Thyroid gland (tissue), 4 donors: ENCODE data around the gene RABGAP1. TPM values are rescaled to one million over a fixed set of nuclear protein-coding genes. Genes with fewer than 3 reads are reported as not detected.

Experiments used
- DNase-seq, 2 donors: peaks; one replicate each; pipeline ENCODE4 v3.0.0-alpha.2; 2019
- H3K27ac ChIP-seq, 3 donors: fragments of 200-600 bp; sonication (generic); 1 replicate in 2 of 3; 2 replicates in 1 of 3; pipeline ENCODE4 v1.5.1; 2016 to 2019; ENCODE audit warnings: mild to moderate bottlenecking in 1 of 3, moderate library complexity in 1 of 3
- H3K27me3 ChIP-seq: fragments of 200-600 bp; sonication (generic); one replicate; pipeline ENCODE4 v1.5.1; 2019
- H3K36me3 ChIP-seq, 2 donors: fragments of 200-600 bp; sonication (generic); one replicate each; pipeline ENCODE4 v1.5.1; 2016 to 2019
- H3K4me1 ChIP-seq, 2 donors: fragments of 200-600 bp; sonication (generic); one replicate each; pipeline ENCODE4 v1.5.1; 2017 to 2019
- H3K4me3 ChIP-seq, 3 donors: fragments of 200-600 bp; sonication (generic); replicated peaks in 1 of 3; 1 replicate in 2 of 3; 2 replicates in 1 of 3; pipeline ENCODE4 v1.5.1; 2016; ENCODE audit warnings: mild to moderate bottlenecking in 1 of 3
- H3K9me3 ChIP-seq: fragments of 200-600 bp; sonication (generic); one replicate; pipeline ENCODE4 v1.5.1; 2017
- POLR2A ChIP-seq, 2 donors: fragments of 450-650 bp; IDR thresholded peaks; one replicate each; pipeline ENCODE4 v1.6.1; 2017; ENCODE audit warnings: antibody characterized with exemption in 2 of 2, mild to moderate bottlenecking in 2 of 2, moderate library complexity in 1 of 2
- WGBS, 2 donors: methylation state at CpG; one replicate each; pipeline ENCODE4 v1.1.5; 2017; 5-methylcytosine and 5-hydroxymethylcytosine counted together
- intact Hi-C: fragments of 100-400 bp; cut with DNase I; formaldehyde crosslinking; loops from one replicate; pipeline ENCODE4 v1.15.1; 2023
- total RNA-seq, 4 donors: library from RNA; depleted of rRNA; stranded (reverse); fragments of >200 nt; gene quantifications; one replicate each; pipeline ENCODE4 v1.2.3, GENCODE V29; 2016
- TF ChIP-seq, protein P1 (sequence below), 6 experiments: fragments of 200-600 bp in 3 of 6; fragments of 450-650 bp in 3 of 6; sonication (generic) in 3 of 6; IDR thresholded peaks; one replicate each; pipeline ENCODE4 v1.5.1; 2016 to 2019; ENCODE audit warnings: antibody characterized with exemption in 6 of 6, mild to moderate bottlenecking in 2 of 6, inconsistent platforms in 1 of 6, moderate library complexity in 1 of 6

Gene RABGAP1
- total RNA-seq, 4 donors from 2014 or later: 90.7 to 144 (median 127) TPM

DNA sequence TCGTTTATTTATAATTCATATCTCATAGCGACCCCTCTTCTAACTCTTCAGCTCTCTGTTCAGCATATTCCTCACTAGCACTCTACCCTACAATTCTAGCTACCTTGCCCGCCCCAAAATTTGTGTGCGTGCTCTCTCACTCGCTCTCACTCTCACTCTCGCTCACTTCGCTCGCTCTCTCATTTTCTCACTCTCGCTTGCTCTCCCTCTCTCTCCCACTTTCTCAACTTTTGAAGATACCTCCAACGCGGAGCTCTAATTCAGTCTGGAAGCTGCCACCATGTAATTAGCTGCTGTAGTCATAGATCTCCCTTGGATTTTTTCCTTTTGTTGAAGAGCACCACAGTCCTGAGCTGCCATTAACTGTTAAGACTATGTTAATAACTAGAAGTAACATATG, 123.1 kb downstream of the RABGAP1 start:
- no peak for DNase-seq
- TF ChIP-seq, protein P1, sequence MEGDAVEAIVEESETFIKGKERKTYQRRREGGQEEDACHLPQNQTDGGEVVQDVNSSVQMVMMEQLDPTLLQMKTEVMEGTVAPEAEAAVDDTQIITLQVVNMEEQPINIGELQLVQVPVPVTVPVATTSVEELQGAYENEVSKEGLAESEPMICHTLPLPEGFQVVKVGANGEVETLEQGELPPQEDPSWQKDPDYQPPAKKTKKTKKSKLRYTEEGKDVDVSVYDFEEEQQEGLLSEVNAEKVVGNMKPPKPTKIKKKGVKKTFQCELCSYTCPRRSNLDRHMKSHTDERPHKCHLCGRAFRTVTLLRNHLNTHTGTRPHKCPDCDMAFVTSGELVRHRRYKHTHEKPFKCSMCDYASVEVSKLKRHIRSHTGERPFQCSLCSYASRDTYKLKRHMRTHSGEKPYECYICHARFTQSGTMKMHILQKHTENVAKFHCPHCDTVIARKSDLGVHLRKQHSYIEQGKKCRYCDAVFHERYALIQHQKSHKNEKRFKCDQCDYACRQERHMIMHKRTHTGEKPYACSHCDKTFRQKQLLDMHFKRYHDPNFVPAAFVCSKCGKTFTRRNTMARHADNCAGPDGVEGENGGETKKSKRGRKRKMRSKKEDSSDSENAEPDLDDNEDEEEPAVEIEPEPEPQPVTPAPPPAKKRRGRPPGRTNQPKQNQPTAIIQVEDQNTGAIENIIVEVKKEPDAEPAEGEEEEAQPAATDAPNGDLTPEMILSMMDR (IDR thresholded peaks at IDR 0.05): no peak
- TF ChIP-seq POLR2A (IDR thresholded peaks at IDR 0.05): no peak
- WGBS, 2 donors: 96 to 97% methylated on average over 11 of the region's 11 CpGs
- H3K36me3 ChIP-seq: peaks cover 12 to 16% of the 10 kb centered on the region in 2 donors
- no peaks in the 10 kb centered on the region for H3K27me3 ChIP-seq
- H3K4me1 ChIP-seq: peaks cover 35 to 43% of the 10 kb centered on the region in 2 donors
- intact Hi-C loops: no loop called here
- H3K4me3 ChIP-seq: no peak overlapping the region
- peak overlapping the region in 2 of 3 donors; percentile 77 to 88 for H3K27ac ChIP-seq
- no peaks in the 10 kb centered on the region for H3K9me3 ChIP-seq

DNA sequence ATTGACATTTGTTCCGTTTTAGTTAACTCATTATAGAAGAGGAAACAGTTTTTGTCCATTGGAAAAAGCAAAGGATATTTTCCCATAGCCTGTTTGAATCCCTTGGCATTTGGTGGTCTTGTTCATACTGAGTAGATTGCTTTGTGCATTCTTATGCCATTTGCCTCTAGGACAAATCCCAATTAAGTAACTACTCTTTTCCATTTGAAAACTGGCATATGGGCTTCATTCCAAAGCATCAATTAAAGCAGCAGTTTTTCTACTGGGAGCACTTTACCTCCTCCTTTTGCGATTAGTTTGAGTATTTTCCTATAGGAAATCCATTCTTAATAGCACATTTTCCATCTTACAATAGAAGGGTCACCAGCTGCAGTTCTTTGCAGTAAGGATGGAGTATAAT, 123.9 kb downstream of the RABGAP1 start:
- Histone ChIP-seq H3K36me3 (peaks cover 12 to 16% of the 10 kb centered on the region in 2 donors), H3K27ac (no peak overlapping the region), H3K9me3 (no peaks in the 10 kb centered on the region), H3K27me3 (no peaks in the 10 kb centered on the region), H3K4me3 (no peak overlapping the region), H3K4me1 (peaks cover 28 to 35% of the 10 kb centered on the region in 2 donors)
- DNase-seq: no peak
- intact Hi-C loops: no loop called here
- TF ChIP-seq, protein P1 (IDR thresholded peaks at IDR 0.05): no peak
- TF ChIP-seq POLR2A (IDR thresholded peaks at IDR 0.05): no peak
- WGBS, 2 donors: 78 to 83% methylated on average over 2 of the region's 2 CpGs

DNA sequence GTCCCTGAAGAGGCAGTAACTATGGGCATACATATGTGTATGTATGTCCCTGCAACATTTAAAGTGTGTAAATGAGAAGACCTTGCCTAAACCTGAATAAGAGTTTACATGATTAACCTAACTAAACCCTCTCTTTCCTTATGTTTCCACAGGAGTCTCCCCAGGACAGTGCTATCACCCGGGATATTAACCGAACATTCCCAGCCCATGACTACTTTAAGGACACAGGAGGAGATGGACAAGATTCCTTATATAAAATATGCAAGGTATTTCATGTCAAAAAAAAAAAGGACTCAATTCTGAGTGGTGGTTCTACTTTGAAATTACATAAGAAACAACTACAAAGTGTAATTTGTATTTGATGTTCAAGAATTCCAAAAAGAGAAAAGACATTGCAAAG, 124.4 kb downstream of the RABGAP1 start:
- intact Hi-C loops: no loop called here
- Histone ChIP-seq H3K4me3 (no peak overlapping the region), H3K9me3 (no peaks in the 10 kb centered on the region), H3K4me1 (peaks cover 23 to 30% of the 10 kb centered on the region in 2 donors), H3K36me3 (peaks cover 12 to 16% of the 10 kb centered on the region in 2 donors), H3K27me3 (no peaks in the 10 kb centered on the region), H3K27ac (no peak overlapping the region)
- 94 to 99% methylated on average over 2 of the region's 2 CpGs for WGBS, 2 donors
- TF ChIP-seq, protein P1 (IDR thresholded peaks at IDR 0.05): no peak
- TF ChIP-seq POLR2A (IDR thresholded peaks at IDR 0.05): no peak
- no peak for DNase-seq

DNA sequence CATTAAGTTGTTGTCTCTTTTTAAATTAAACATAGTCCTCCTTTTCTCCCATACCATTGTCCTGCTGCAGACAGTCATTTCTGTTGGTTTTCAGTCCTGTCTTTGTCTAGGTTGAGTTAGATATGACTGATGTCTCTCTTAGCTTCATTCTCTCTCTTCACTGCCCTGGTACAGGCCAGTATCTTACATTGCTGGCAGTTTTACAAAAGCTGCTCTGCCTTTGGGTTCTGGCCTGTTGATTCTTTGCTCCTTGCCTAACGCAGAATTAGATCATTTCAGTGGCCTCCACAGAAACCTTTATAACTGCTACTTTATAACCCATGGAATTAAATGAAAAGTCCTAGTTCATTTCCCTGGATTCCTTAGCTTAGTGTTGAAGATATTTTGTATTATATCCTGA, 126.3 kb downstream of the RABGAP1 start:
- Histone ChIP-seq H3K27ac (no peak overlapping the region), H3K36me3 (peaks cover 15 to 16% of the 10 kb centered on the region in 2 donors), H3K4me1 (peaks cover 20 to 30% of the 10 kb centered on the region in 2 donors), H3K27me3 (no peaks in the 10 kb centered on the region), H3K9me3 (no peaks in the 10 kb centered on the region), H3K4me3 (no peak overlapping the region)
- intact Hi-C loops: no loop called here
- TF ChIP-seq, protein P1 (IDR thresholded peaks at IDR 0.05): no peak
- TF ChIP-seq POLR2A (IDR thresholded peaks at IDR 0.05): no peak
- no peak for DNase-seq
- WGBS, 2 donors: 82% methylated on average over 1 of the region's 1 CpG

DNA sequence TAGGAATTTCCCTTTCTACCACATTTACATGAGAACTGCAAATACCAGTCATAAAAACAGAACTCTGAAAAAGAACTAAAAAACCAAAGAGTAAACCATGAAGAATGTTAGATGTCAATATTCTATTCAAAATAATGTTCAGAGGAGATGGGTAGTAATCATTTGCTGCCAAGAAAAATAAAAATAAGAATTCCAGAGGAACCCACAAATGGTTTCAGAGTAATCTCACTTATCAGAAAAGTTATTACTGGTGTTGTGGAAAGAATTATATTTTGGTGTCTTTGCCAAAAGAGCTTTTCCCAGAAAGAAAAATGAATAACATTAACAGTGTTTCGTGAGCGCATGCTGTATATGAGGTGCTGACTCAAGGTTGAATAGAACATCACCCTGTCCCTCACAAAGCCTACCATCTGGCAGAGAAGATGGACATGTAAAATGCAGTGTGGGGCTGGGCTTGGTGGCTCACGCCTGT, 128.2 kb downstream of the RABGAP1 start:
- no peak for TF ChIP-seq POLR2A (IDR thresholded peaks at IDR 0.05)
- TF ChIP-seq, protein P1 (IDR thresholded peaks at IDR 0.05): no peak
- peaks cover 15 to 16% of the 10 kb centered on the region in 2 donors for H3K36me3 ChIP-seq
- whole genome bisulfite sequencing, 2 donors: 71 to 73% methylated on average over 3 of the region's 3 CpGs
- H3K27me3 ChIP-seq: no peaks in the 10 kb centered on the region
- H3K4me1 ChIP-seq: peaks cover 24% of the 10 kb centered on the region in 2 donors
- H3K4me3 ChIP-seq: no peak overlapping the region
- no peak for DNase-seq
- H3K27ac ChIP-seq: peak overlapping the region in 1 of 3 donors; percentile 18
- intact Hi-C loops: no loop called here
- H3K9me3 ChIP-seq: no peaks in the 10 kb centered on the region
